Right lobe of liver (tissue), 6 donors: ENCODE results near the gene QPRT. TPM values are rescaled to one million over a fixed set of nuclear protein-coding genes. Genes with fewer than 3 reads are reported as not detected.

Experiments used
- ATAC-seq, 4 donors: fragments of 200-7000 bp; cut with Tn5 transposase; one replicate each; pipeline ENCODE4 v1.9.1; 2020; ENCODE audit warnings: mild to moderate bottlenecking in 4 of 4, moderate library complexity in 4 of 4
- DNase-seq, 3 donors: peaks; one replicate each; pipeline ENCODE4 v3.0.0-alpha.2; 2020
- H3K27ac ChIP-seq, 3 donors: fragments of 200-600 bp; one replicate each; pipeline ENCODE4 v1.8.0; 2022
- H3K27me3 ChIP-seq, 2 donors: fragments of 200-600 bp; one replicate each; pipeline ENCODE4 v1.8.0; 2022
- H3K36me3 ChIP-seq, 4 donors: fragments of 200-600 bp; sonication (generic) in 1 of 4; one replicate each; pipeline versions ENCODE4 v1.5.1 to v1.8.0; 2017 to 2022; ENCODE audit warnings: control low read depth in 1 of 4
- H3K4me1 ChIP-seq, 4 donors: fragments of 200-600 bp; sonication (generic) in 1 of 4; one replicate each; pipeline versions ENCODE4 v1.5.1 to v1.8.0; 2017 to 2022; ENCODE audit warnings: control low read depth in 1 of 4
- H3K4me3 ChIP-seq, 3 donors: fragments of 200-600 bp; one replicate each; pipeline ENCODE4 v1.8.0; 2022
- H3K9me3 ChIP-seq, 4 donors: fragments of 200-600 bp; sonication (generic) in 1 of 4; one replicate each; pipeline versions ENCODE4 v1.5.1 to v1.8.0; 2017 to 2022; ENCODE audit warnings: control low read depth in 1 of 4
- CTCF ChIP-seq, 4 donors: fragments of 200-600 bp in 3 of 4; fragments of 450-650 bp in 1 of 4; IDR thresholded peaks; one replicate each; pipeline versions ENCODE4 v1.5.1 to v1.8.0; 2016 to 2022; ENCODE audit warnings: antibody characterized with exemption in 4 of 4, mild to moderate bottlenecking in 2 of 4
- POLR2A ChIP-seq: fragments of 450-650 bp; IDR thresholded peaks from one replicate; pipeline ENCODE4 v1.6.1; 2017; ENCODE audit warnings: antibody characterized with exemption, mild to moderate bottlenecking
- WGBS: methylation state at CpG from one replicate; pipeline ENCODE4 v1.1.6; 2018; ENCODE audit warnings: low coverage, low lambda C conversion rate; ENCODE audit not compliant: insufficient coverage; ENCODE audit errors: missing lambda C conversion rate; 5-methylcytosine and 5-hydroxymethylcytosine counted together
- intact Hi-C, 2 donors: fragments of 100-400 bp; cut with DNase I; formaldehyde crosslinking; loops; one replicate each; pipeline versions ENCODE4 v1.11.2 to v1.14.1; 2022
- total RNA-seq, 6 experiments: library from RNA; depleted of rRNA in 2 of 6; stranded (reverse); fragments of >200 nt in 2 of 6; fragmentation: NEBNext Ultra II Directional in 3 of 6; extraction: Animal tissue kit (Norgen Biotek cat#: 25700) in 3 of 6; gene quantifications; one replicate each; pipeline versions ENCODE4 v1.1.0 to v1.2.4, GENCODE V29; 2016 to 2023
- donor health status: DM: no; HTN: yes; CAD: no.
- donor health status: DM: no; HTN: no; CAD: no.
- donor health status: DM: no; HTN: no; CAD: no.
- donor health status: DM: no; HTN: yes; CAD: no.
- donor health status: DM: no; HTN: yes; CAD: no.

Gene QPRT
- total RNA-seq, 6 experiments from 2014 or later, result 95.2 to 154 (median 128) TPM

GRCh38 chr16:29742683-29743275 is 63.8 kb downstream of the QPRT start:
- TF ChIP-seq POLR2A (no peak), CTCF (IDR thresholded peaks at IDR 0.05) (no peak)

DNA sequence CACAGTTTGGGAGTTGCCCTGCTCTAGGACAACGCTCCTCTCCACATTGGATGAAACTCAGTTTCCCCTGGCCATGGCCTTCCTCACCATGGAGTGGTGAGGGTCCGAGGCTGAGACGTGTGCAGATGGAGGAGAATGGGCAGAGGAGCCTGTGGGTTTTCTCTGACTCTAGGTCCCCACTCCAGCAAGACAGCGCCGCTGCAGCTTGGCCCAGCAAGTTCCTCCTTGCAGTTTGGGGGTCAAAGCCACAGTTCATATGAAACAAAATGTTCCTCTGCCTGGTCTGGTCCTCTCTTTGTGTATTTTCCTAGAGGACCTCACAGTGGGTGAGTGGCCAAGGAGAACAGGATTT is 64.5 kb downstream of the QPRT start:
- Histone ChIP-seq H3K36me3 (no peaks in the 10 kb centered on the region), H3K27ac (no peak overlapping the region), H3K27me3 (no peaks in the 10 kb centered on the region), H3K9me3 (no peaks in the 10 kb centered on the region), H3K4me3 (no peak overlapping the region), H3K4me1 (no peaks in the 10 kb centered on the region)
- intact Hi-C loops, result no loop called here
- TF ChIP-seq POLR2A (no peak), CTCF (IDR thresholded peaks at IDR 0.05) (no peak)
- no CpG with 5 or more reads among the region's 5 CpGs for WGBS
- no peak for DNase-seq
- ATAC-seq, result no peak

More at GRCh38 chr16:29742683-29743275, 63.8 kb downstream of the QPRT start:
- Histone ChIP-seq H3K27me3 (no peaks in the 10 kb centered on the region), H3K4me3 (no peak overlapping the region), H3K27ac (no peak overlapping the region), H3K36me3 (no peaks in the 10 kb centered on the region), H3K4me1 (no peaks in the 10 kb centered on the region), H3K9me3 (no peaks in the 10 kb centered on the region)
- intact Hi-C loops, result no loop called here
- DNase-seq, result no peak
- no peak for ATAC-seq
- WGBS, result 77% methylated on average over 6 of the region's 7 CpGs

- 89% methylated on average over 3 of the region's 21 CpGs for WGBS
- H3K27me3 ChIP-seq, result no peaks in the 10 kb centered on the region
- intact Hi-C loops, result no loop called here
- DNase-seq (peak in 1 of 3 donors; percentile 24), ATAC-seq (peak in 1 of 4 donors; percentile 28)
- H3K4me1 ChIP-seq, result no peaks in the 10 kb centered on the region
- H3K4me3 ChIP-seq, result peak overlapping the region in 1 of 3 donors; percentile 33
- H3K9me3 ChIP-seq, result no peaks in the 10 kb centered on the region
- no peaks in the 10 kb centered on the region for H3K36me3 ChIP-seq
- TF ChIP-seq CTCF (IDR thresholded peaks at IDR 0.05), result no peak
- TF ChIP-seq POLR2A, result no peak
- H3K27ac ChIP-seq, result no peak overlapping the region
Measured at GRCh38 chr16:29743827-29744531, 65.0 kb downstream of the QPRT start.

GRCh38 chr16:29744541-29745101 is 65.6 kb downstream of the QPRT start:
- ATAC-seq (peak in 1 of 4 donors; percentile 4), DNase-seq (peak in 1 of 3 donors; percentile 58)
- Histone ChIP-seq H3K36me3 (no peaks in the 10 kb centered on the region), H3K27me3 (no peaks in the 10 kb centered on the region), H3K4me1 (no peaks in the 10 kb centered on the region), H3K27ac (peak overlapping the region in 1 of 3 donors; percentile 65), H3K9me3 (no peaks in the 10 kb centered on the region), H3K4me3 (peak overlapping the region in 1 of 3 donors; percentile 33)
- TF ChIP-seq POLR2A (no peak), CTCF (IDR thresholded peaks at IDR 0.05) (no peak)
- intact Hi-C loops, result no loop called here
- WGBS, result 84% methylated on average over 5 of the region's 20 CpGs
